HG03060 (cell line): Measurements from ENCODE around the gene TACC3.

Experiments
- ATAC-seq: cut with Tn5 transposase; IDR thresholded peaks from one replicate; pipeline ENCODE4 v1.9.1; 2021; ENCODE audit warnings: low read depth, moderate number of reproducible peaks; ENCODE audit not compliant: unreplicated experiment

The TACC3 gene

GRCh38 chr4:1743975-1744374, 22.7 kb downstream of the TACC3 start:
- no peak for ATAC-seq

- ATAC-seq, result no peak
Observed at GRCh38 chr4:1744552-1744951, 23.2 kb downstream of the TACC3 start.

GRCh38 chr4:1745165-1745564, 23.8 kb downstream of the TACC3 start:
- ATAC-seq, result no peak

GRCh38 chr4:1745697-1746096, 24.4 kb downstream of the TACC3 start:
- ATAC-seq, result no peak

GRCh38 chr4:1746265-1746691, 25.0 kb downstream of the TACC3 start:
- ATAC-seq, result no peak

- ATAC-seq, result no peak
Observed at GRCh38 chr4:1746919-1747602, 25.7 kb downstream of the TACC3 start.

GRCh38 chr4:1747603-1747967, 26.3 kb downstream of the TACC3 start:
- no peak for ATAC-seq

GRCh38 chr4:1748465-1748995, 27.2 kb downstream of the TACC3 start:
- no peak for ATAC-seq

- no peak for ATAC-seq
Observed at GRCh38 chr4:1749370-1749769, 28.0 kb downstream of the TACC3 start.

GRCh38 chr4:1749826-1750225, 28.5 kb downstream of the TACC3 start:
- no peak for ATAC-seq

- ATAC-seq, result no peak
Observed at GRCh38 chr4:1750381-1751154, 29.2 kb downstream of the TACC3 start.

- no peak for ATAC-seq
Observed at GRCh38 chr4:1751155-1751918, 30.0 kb downstream of the TACC3 start.

- ATAC-seq, result no peak
Observed at GRCh38 chr4:1751919-1752283, 30.6 kb downstream of the TACC3 start.

GRCh38 chr4:1752284-1753041, 31.1 kb downstream of the TACC3 start:
- ATAC-seq, result no peak

GRCh38 chr4:1753294-1753696, 32.0 kb downstream of the TACC3 start:
- ATAC-seq, result no peak

- ATAC-seq, result no peak
Observed at GRCh38 chr4:1753697-1754311, 32.5 kb downstream of the TACC3 start.

- no peak for ATAC-seq
Observed at GRCh38 chr4:1754336-1754735, 33.0 kb downstream of the TACC3 start.

GRCh38 chr4:1755297-1755696, 34.0 kb downstream of the TACC3 start:
- no peak for ATAC-seq

GRCh38 chr4:1756079-1756478, 34.8 kb downstream of the TACC3 start:
- no peak for ATAC-seq
